SU-DHL-6 (cell line): ENCODE results near the gene TFDP2.
A peak's percentile ranks its signal among the peaks of the same experiment; 100 is the strongest.

Source experiments
- H2AFZ ChIP-seq: fragments of 200-600 bp; sonication (generic); 2 replicates; pipeline ENCODE4 v1.6.1; 2014; ENCODE audit warnings: low read depth, mild to moderate bottlenecking, moderate library complexity, mixed read lengths, antibody characterized with exemption, low read length; ENCODE audit not compliant: severe bottlenecking
- H3F3A ChIP-seq: fragments of 200-600 bp; shearing (Covaris generic); 2 replicates; pipeline ENCODE4 v1.6.0; 2016; ENCODE audit warnings: antibody characterized with exemption, mild to moderate bottlenecking; ENCODE audit not compliant: insufficient read depth
- H3K27ac ChIP-seq: fragments of 200-600 bp; sonication (generic); 2 replicates; pipeline ENCODE4 v1.5.1; 2016; ENCODE audit warnings: low read depth, mild to moderate bottlenecking, low read length, moderate library complexity, mixed read lengths
- H3K27me3 ChIP-seq: fragments of 200-600 bp; sonication (generic), shearing (Covaris generic); 2 replicates; pipeline ENCODE4 v1.6.0; 2014; ENCODE audit warnings: mild to moderate bottlenecking, low read length
- H3K36me3 ChIP-seq: fragments of 200-600 bp; sonication (generic); 2 replicates; pipeline ENCODE4 v1.6.1; 2014; ENCODE audit warnings: mild to moderate bottlenecking, low read length, mixed read lengths
- H3K4me2 ChIP-seq: fragments of 300-600, 200-600 bp; shearing (Covaris generic), sonication (generic); 2 replicates; pipeline ENCODE4 v1.6.0; 2014; ENCODE audit warnings: low read length, low read depth, mild to moderate bottlenecking; ENCODE audit not compliant: poor library complexity, severe bottlenecking
- H3K4me3 ChIP-seq: fragments of 200-600 bp; sonication (generic); 2 replicates; pipeline ENCODE4 v1.5.1; 2014; ENCODE audit warnings: antibody characterized with exemption, low read length, mild to moderate bottlenecking, mixed read lengths; ENCODE audit not compliant: insufficient read depth, poor library complexity, severe bottlenecking
- H3K79me2 ChIP-seq: fragments of 200-600 bp; sonication (generic); 2 replicates; pipeline ENCODE4 v1.6.1; 2014; ENCODE audit warnings: mild to moderate bottlenecking, low read length, moderate library complexity; ENCODE audit not compliant: insufficient read depth
- H3K9ac ChIP-seq: fragments of 200-600 bp; sonication (generic); 2 replicates; pipeline ENCODE4 v1.7.0; 2014; ENCODE audit warnings: mild to moderate bottlenecking, low read length
- H3K9me2 ChIP-seq: fragments of 200-600 bp; sonication (generic); replicated peaks from 2 replicates; pipeline ENCODE4 v1.6.1; 2014; ENCODE audit warnings: low read length; ENCODE audit not compliant: insufficient read depth
- H3K9me3 ChIP-seq: fragments of 200-600 bp; sonication (generic); 2 replicates; pipeline ENCODE4 v1.6.1; 2014; ENCODE audit warnings: low read length, mixed read lengths; ENCODE audit not compliant: insufficient read depth
- H4K20me1 ChIP-seq: fragments of 200-600 bp; sonication (generic); 2 replicates; pipeline ENCODE4 v1.6.1; 2014; ENCODE audit warnings: low read depth, mild to moderate bottlenecking, antibody characterized with exemption, low read length, moderate library complexity, mixed read lengths
- CTCF ChIP-seq: fragments of 200-600 bp; sonication (generic); IDR thresholded peaks from one replicate; pipeline ENCODE4 v1.5.1; 2017; ENCODE audit warnings: antibody characterized with exemption, mild to moderate bottlenecking, low read length, moderate library complexity; ENCODE audit not compliant: insufficient read depth, poor library complexity, severe bottlenecking
- EZH2phosphoT487 ChIP-seq: fragments of 200-600 bp; sonication (generic), shearing (Covaris generic); conservative IDR thresholded peaks from 2 replicates; pipeline ENCODE4 v1.6.1; 2018; ENCODE audit warnings: mild to moderate bottlenecking, antibody characterized with exemption, low read length, moderate library complexity, mixed read lengths

TFDP2 gene

GRCh38 chr3:142031575-142031974, 117.8 kb downstream of the TFDP2 start:
- Histone ChIP-seq H3K79me2 (no peaks in the 10 kb centered on the region), H3K36me3 (no peaks in the 10 kb centered on the region), H3K27ac (no peak overlapping the region), H3K9ac (no peak overlapping the region), H3K4me2 (no peak overlapping the region), H3K9me3 (no peaks in the 10 kb centered on the region), H3F3A (no peaks in the 10 kb centered on the region), H3K27me3 (no peaks in the 10 kb centered on the region), H4K20me1 (no peaks in the 10 kb centered on the region), H3K9me2 (no peaks in the 10 kb centered on the region), H2AFZ (no peak overlapping the region), H3K4me3 (no peak overlapping the region)
- TF ChIP-seq CTCF (no peak), EZH2phosphoT487 (no peak)

GRCh38 chr3:142029791-142030190, 119.6 kb downstream of the TFDP2 start:
- Histone ChIP-seq H3K27me3 (no peaks in the 10 kb centered on the region), H3K27ac (no peak overlapping the region), H3K9me2 (no peaks in the 10 kb centered on the region), H3K9ac (no peak overlapping the region), H2AFZ (peak overlapping the region; percentile 93), H3F3A (no peaks in the 10 kb centered on the region), H3K79me2 (no peaks in the 10 kb centered on the region), H3K36me3 (no peaks in the 10 kb centered on the region), H3K9me3 (no peaks in the 10 kb centered on the region), H4K20me1 (no peaks in the 10 kb centered on the region), H3K4me3 (no peak overlapping the region), H3K4me2 (no peak overlapping the region)
- TF ChIP-seq EZH2phosphoT487 (no peak), CTCF (no peak)

GRCh38 chr3:142029052-142029642, 120.2 kb downstream of the TFDP2 start:
- Histone ChIP-seq H3K79me2 (no peaks in the 10 kb centered on the region), H2AFZ (peak overlapping the region; percentile 93), H3K27ac (no peak overlapping the region), H4K20me1 (no peaks in the 10 kb centered on the region), H3K36me3 (no peaks in the 10 kb centered on the region), H3F3A (no peaks in the 10 kb centered on the region), H3K4me3 (peak overlapping the region; percentile 67), H3K9ac (no peak overlapping the region), H3K4me2 (peak overlapping the region; percentile 91), H3K9me2 (no peaks in the 10 kb centered on the region), H3K27me3 (no peaks in the 10 kb centered on the region), H3K9me3 (no peaks in the 10 kb centered on the region)
- TF ChIP-seq CTCF: no peak
- no peak for TF ChIP-seq EZH2phosphoT487
